ENCODE measurements around the gene FTO. TPM values are rescaled to one million over a fixed set of nuclear protein-coding genes. Genes with fewer than 3 reads are reported as not detected.

Gene FTO
- total RNA-seq, 1 experiment from 2014 or later, result 57.4 TPM

- TF ChIP-seq, protein P1, sequence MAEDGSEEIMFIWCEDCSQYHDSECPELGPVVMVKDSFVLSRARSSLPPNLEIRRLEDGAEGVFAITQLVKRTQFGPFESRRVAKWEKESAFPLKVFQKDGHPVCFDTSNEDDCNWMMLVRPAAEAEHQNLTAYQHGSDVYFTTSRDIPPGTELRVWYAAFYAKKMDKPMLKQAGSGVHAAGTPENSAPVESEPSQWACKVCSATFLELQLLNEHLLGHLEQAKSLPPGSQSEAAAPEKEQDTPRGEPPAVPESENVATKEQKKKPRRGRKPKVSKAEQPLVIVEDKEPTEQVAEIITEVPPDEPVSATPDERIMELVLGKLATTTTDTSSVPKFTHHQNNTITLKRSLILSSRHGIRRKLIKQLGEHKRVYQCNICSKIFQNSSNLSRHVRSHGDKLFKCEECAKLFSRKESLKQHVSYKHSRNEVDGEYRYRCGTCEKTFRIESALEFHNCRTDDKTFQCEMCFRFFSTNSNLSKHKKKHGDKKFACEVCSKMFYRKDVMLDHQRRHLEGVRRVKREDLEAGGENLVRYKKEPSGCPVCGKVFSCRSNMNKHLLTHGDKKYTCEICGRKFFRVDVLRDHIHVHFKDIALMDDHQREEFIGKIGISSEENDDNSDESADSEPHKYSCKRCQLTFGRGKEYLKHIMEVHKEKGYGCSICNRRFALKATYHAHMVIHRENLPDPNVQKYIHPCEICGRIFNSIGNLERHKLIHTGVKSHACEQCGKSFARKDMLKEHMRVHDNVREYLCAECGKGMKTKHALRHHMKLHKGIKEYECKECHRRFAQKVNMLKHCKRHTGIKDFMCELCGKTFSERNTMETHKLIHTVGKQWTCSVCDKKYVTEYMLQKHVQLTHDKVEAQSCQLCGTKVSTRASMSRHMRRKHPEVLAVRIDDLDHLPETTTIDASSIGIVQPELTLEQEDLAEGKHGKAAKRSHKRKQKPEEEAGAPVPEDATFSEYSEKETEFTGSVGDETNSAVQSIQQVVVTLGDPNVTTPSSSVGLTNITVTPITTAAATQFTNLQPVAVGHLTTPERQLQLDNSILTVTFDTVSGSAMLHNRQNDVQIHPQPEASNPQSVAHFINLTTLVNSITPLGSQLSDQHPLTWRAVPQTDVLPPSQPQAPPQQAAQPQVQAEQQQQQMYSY (CRISPR knock-in tag; IDR thresholded peaks at IDR 0.05), result no peak
- TF ChIP-seq TCF7 (CRISPR knock-in tag; IDR thresholded peaks at IDR 0.05; ENCODE audit: low read depth) (no peak), E2F5 (CRISPR knock-in tag; IDR thresholded peaks at IDR 0.05) (no peak), IRF2 (CRISPR knock-in tag; IDR thresholded peaks at IDR 0.05; ENCODE audit: borderline replicate concordance, low read depth) (no peak)
- TF ChIP-seq, protein P2, sequence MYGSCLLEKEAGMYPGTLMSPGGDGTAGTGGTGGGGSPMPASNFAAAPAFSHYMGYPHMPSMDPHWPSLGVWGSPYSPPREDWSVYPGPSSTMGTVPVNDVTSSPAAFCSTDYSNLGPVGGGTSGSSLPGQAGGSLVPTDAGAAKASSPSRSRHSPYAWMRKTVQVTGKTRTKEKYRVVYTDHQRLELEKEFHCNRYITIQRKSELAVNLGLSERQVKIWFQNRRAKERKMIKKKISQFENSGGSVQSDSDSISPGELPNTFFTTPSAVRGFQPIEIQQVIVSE (CRISPR knock-in tag; IDR thresholded peaks at IDR 0.05; ENCODE audit: borderline replicate concordance), result no peak
Observed at GRCh38 chr16:54060599-54061421, 356.9 kb downstream of the FTO start (continued).

DNA sequence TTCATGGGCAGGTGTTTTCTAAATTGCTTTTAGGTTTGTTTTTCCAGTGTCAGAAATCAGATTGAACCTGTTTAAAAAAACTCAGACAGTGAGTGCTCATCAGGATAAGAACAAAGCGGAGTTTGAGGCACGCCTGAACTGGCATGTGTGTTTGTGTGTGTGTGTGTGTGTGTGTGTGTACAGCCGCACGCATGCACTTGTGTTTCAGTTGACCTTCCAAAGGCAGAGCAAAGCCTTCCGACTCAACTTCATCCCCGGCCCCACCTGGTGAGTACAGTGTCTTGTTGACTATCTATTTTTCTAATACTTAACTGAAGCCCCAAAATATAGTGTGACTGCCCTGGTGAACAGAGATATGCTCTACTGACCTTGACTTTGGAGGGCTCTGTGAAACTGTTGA is 357.5 kb downstream of the FTO start:
- no peak for TF ChIP-seq E2F4 (CRISPR knock-in tag; IDR thresholded peaks at IDR 0.05; ENCODE audit: borderline replicate concordance, low read depth)
- TF ChIP-seq SOX15 (CRISPR knock-in tag; IDR thresholded peaks at IDR 0.05), result no peak
- POLR2A ChIA-PET, result no interaction called here
- Mint-ChIP-seq H3K27ac (no peak overlapping the region), H3K9me3 (no peaks in the 10 kb centered on the region), H3K27me3 (ENCODE audit: low read depth) (no peaks in the 10 kb centered on the region), H3K36me3 (no peaks in the 10 kb centered on the region), H3K4me1 (peaks cover 23% of the 10 kb centered on the region), H3K4me3 (no peak overlapping the region)
- CTCF ChIA-PET, result no interaction called here
- no peak for ATAC-seq
- DNase-seq (ENCODE audit: low spot score), result no peak

DNA sequence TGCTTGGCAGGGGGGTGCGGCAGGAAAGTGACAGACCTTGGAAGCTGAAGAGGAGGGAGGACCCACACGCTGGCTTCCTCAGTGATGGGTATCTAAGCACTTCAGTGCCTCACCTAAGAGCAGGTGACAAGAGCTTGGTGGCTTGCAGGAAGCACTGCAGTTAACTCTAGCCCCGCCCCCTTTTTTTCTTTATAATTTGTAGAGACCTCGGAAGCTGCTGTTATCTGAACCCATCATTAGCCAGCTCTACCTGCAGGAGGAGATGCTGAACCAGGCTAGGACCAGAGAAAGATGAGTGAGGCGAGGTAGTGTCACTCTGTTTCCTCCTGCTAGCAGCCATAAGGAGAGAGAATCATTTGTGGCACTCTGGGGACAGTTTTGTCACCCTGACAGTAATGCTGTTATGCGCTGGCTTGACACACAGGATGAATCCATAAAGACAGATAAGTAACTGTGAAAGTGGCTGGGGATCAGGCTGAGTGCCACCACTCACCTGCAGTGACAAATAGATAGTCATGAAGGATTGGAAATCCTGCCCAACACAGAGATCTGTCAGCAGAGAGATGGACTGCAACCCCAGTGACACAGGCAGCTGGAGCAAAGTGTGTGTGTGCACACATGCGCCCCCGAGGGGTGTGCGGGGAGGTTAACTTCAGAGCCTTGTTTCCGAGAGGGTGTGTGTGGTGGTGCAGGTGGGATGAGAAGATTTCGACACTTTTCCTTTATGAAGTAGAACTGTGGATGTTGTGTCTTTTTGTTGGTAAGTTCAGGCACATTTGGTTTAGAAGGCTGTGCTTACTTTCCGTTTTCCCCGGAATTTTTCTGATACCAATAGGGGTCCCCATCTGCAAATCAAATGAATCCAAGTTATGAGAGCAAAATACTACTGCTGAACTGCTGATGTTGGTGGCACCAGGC is 358.7 kb downstream of the FTO start:
- Mint-ChIP-seq H3K27me3 (ENCODE audit: low read depth) (no peaks in the 10 kb centered on the region), H3K4me3 (no peak overlapping the region), H3K4me1 (peaks cover 26% of the 10 kb centered on the region), H3K27ac (no peak overlapping the region), H3K36me3 (no peaks in the 10 kb centered on the region), H3K9me3 (no peaks in the 10 kb centered on the region)
- ChIA-PET CTCF (interaction anchor here (0.6 to 1.1 kb wide), 3 partner anchors 9 to 224 kb away, joined by 3 to 5 read pairs (median 4); partner anchors contain the start of gene IRX3), POLR2A (no interaction called here)
- DNase-seq (ENCODE audit: low spot score) (no peak), ATAC-seq (peak; percentile 88)
- TF ChIP-seq E2F4 (CRISPR knock-in tag; IDR thresholded peaks at IDR 0.05; ENCODE audit: borderline replicate concordance, low read depth) (no peak), FOXP4 (CRISPR knock-in tag; IDR thresholded peaks at IDR 0.05) (no peak), OVOL2 (CRISPR knock-in tag; IDR thresholded peaks at IDR 0.05; ENCODE audit: borderline replicate concordance) (no peak), FOXJ3 (CRISPR knock-in tag; IDR thresholded peaks at IDR 0.05; ENCODE audit: borderline replicate concordance) (no peak), PRRX2 (CRISPR knock-in tag; IDR thresholded peaks at IDR 0.05) (no peak), NFE2L1 (CRISPR knock-in tag; IDR thresholded peaks at IDR 0.05) (no peak), JAZF1 (CRISPR knock-in tag; IDR thresholded peaks at IDR 0.05) (no peak), TEAD1 (CRISPR knock-in tag; IDR thresholded peaks at IDR 0.05) (no peak), ZNF138 (CRISPR knock-in tag; conservative IDR thresholded peaks at IDR 0.05) (no peak), EMX1 (CRISPR knock-in tag; IDR thresholded peaks at IDR 0.05) (no peak)
- TF ChIP-seq, protein P1 (CRISPR knock-in tag; IDR thresholded peaks at IDR 0.05), result no peak
